ENCODE results near the gene FKBP2. TPM values are rescaled to one million over a fixed set of nuclear protein-coding genes. Genes with fewer than 3 reads are reported as not detected.
A peak's percentile ranks its signal among the peaks of the same experiment; 100 is the strongest.

Gene FKBP2
- total RNA-seq, result 66.0 TPM

GRCh38 chr11:64240435-64241240 lies at the start of gene FKBP2:
FKBP2 (plus strand) TSS chr11:64241095; CDS start chr11:64242388, 1,293 bp downstream.
- no peaks in the 10 kb centered on the region for H3K9me3 ChIP-seq
- TF ChIP-seq POLR2A (IDR thresholded peaks at IDR 0.05) (peak in 1 of 2 donors; percentile 65), POLR2AphosphoS5 (IDR thresholded peaks at IDR 0.05; ENCODE audit: insufficient read depth in 1 of 2, low read depth in 1 of 2) (peak; percentile 85 to 98), CTCF (IDR thresholded peaks at IDR 0.05) (no peak)
- H3K27me3 ChIP-seq, result no peaks in the 10 kb centered on the region
- peaks cover 61% of the 10 kb centered on the region for H3K4me1 ChIP-seq
- H3K27ac ChIP-seq, result peak within 1 kb of the TSS; percentile 100
- intact Hi-C loops (cut with DNase I), result loop anchor here (2.0 kb wide), 1 partner anchor 76 kb away; the partner anchor contains the start of gene TRMT112
- H3K36me3 ChIP-seq, result peaks cover 0 to 30% of the 10 kb centered on the region in 2 donors
- peak in 1 of 2 donors; percentile 99 for DNase-seq (ENCODE audit: extremely low spot score in 2 of 2)
- peak within 1 kb of the TSS; percentile 87 to 99 for H3K4me3 ChIP-seq

DNA sequence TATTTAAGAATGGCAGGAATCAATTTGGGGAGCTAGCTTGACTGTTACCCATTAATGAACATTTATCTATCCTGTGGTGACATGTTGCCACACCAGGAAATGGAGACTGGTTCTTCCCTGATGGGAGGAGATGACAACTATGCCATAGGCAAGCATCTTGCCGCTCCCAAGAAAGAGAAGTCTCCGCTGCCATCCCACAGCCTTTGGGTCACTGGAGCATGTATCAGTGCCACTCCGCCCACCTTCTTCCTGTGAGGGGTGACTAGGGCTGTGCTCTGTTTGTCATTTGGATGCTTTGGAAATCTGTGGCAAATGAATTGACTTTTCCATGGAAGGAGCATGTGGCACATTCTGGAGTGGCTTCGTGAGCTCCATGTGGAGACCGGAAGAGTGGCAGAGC lies 48.5 kb upstream of the FKBP2 start:
- H3K4me1 ChIP-seq, result peaks cover 15% of the 10 kb centered on the region
- H3K27me3 ChIP-seq, result no peaks in the 10 kb centered on the region
- intact Hi-C loops (cut with DNase I), result no loop called here
- H3K4me3 ChIP-seq, result no peak overlapping the region
- H3K27ac ChIP-seq, result no peak overlapping the region
- no peak for TF ChIP-seq POLR2AphosphoS5 (IDR thresholded peaks at IDR 0.05; ENCODE audit: insufficient read depth in 1 of 2, low read depth in 1 of 2)
- TF ChIP-seq POLR2A (IDR thresholded peaks at IDR 0.05), result no peak
- peaks cover 7 to 50% of the 10 kb centered on the region in 2 donors for H3K36me3 ChIP-seq
- no peak for DNase-seq (ENCODE audit: extremely low spot score in 2 of 2)
- H3K9me3 ChIP-seq, result no peaks in the 10 kb centered on the region

DNA sequence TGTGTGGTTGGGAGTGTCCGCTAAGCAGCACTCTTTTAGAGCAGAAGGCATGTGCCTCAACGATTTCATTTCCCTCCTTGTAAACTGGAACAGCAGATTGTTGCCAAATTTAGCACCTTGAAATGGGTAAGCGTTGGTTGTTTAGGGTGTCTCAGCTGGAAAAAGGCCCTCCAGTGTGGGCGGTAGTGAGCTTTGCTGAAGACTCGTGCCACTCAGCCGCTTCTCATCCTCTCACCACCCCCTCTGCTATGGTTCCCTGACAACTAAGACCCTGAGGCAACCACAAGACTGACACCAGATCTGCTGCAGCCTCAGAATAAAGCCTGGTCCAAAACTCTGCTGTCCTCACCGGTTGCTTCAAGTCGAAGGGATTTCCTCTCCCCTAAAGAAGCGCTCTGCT lies 44.3 kb upstream of the FKBP2 start:
- DNase-seq (ENCODE audit: extremely low spot score in 2 of 2), result no peak
- H3K4me3 ChIP-seq, result no peak overlapping the region
- no peaks in the 10 kb centered on the region for H3K9me3 ChIP-seq
- peaks cover 13% of the 10 kb centered on the region for H3K4me1 ChIP-seq
- intact Hi-C loops (cut with DNase I), result no loop called here
- no peak for TF ChIP-seq POLR2AphosphoS5 (IDR thresholded peaks at IDR 0.05; ENCODE audit: insufficient read depth in 1 of 2, low read depth in 1 of 2)
- TF ChIP-seq CTCF (IDR thresholded peaks at IDR 0.05), result no peak
- peaks cover 7 to 86% of the 10 kb centered on the region in 2 donors for H3K36me3 ChIP-seq
- no peaks in the 10 kb centered on the region for H3K27me3 ChIP-seq
- H3K27ac ChIP-seq, result no peak overlapping the region

DNA sequence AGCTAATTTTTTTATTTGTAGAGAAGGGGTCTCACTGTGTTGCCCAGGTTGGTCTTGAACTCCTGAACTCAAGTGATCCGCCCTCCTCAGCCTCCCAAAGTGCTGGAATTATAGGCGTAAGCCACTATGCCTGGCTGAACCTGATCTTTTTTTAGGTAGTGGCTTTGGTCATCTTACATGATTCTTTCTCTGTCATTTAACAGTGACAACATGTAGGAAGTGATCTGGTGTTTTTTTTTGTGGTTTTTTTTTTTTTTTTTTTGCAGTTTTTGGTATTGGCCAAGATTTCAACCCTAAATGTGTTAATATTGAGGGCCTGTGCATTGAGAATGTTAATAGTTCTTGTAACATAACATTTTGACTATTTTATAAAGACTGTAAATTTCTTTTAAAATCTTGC lies 42.4 kb upstream of the FKBP2 start:
- no peak for TF ChIP-seq POLR2A (IDR thresholded peaks at IDR 0.05)
- no peak for TF ChIP-seq POLR2AphosphoS5 (IDR thresholded peaks at IDR 0.05; ENCODE audit: insufficient read depth in 1 of 2, low read depth in 1 of 2)
- no peak for TF ChIP-seq CTCF (IDR thresholded peaks at IDR 0.05)
- Histone ChIP-seq H3K9me3 (no peaks in the 10 kb centered on the region), H3K4me1 (no peaks in the 10 kb centered on the region), H3K27ac (no peak overlapping the region), H3K36me3 (peaks cover 7 to 97% of the 10 kb centered on the region in 2 donors), H3K4me3 (no peak overlapping the region), H3K27me3 (no peaks in the 10 kb centered on the region)
- no peak for DNase-seq (ENCODE audit: extremely low spot score in 2 of 2)
- intact Hi-C loops (cut with DNase I), result no loop called here

DNA sequence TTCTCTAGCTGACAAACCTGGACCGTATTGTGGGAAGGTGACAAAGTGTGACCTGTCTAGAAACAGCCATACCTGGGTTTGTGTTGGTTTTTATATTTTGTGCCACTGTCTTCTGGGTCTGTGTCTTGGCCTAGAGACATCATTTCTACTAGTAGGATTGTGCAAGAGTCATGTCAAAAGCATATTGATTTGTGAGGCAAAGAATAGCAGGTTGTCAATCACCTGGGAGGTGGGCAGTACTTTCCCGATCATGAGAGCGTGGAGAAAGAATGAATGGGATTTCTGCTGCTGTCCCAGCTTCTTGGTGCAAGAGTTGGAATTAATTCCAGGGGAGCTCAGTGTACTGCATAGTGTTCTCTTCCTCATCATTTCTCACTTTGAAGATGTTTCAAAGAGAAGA lies 39.4 kb upstream of the FKBP2 start:
- Histone ChIP-seq H3K36me3 (peaks cover 0 to 73% of the 10 kb centered on the region in 2 donors), H3K27ac (no peak overlapping the region), H3K4me1 (peaks cover 11% of the 10 kb centered on the region), H3K27me3 (no peaks in the 10 kb centered on the region), H3K9me3 (no peaks in the 10 kb centered on the region), H3K4me3 (no peak overlapping the region)
- DNase-seq (ENCODE audit: extremely low spot score in 2 of 2), result no peak
- no peak for TF ChIP-seq POLR2A (IDR thresholded peaks at IDR 0.05)
- TF ChIP-seq CTCF (IDR thresholded peaks at IDR 0.05), result no peak
- TF ChIP-seq POLR2AphosphoS5 (IDR thresholded peaks at IDR 0.05; ENCODE audit: insufficient read depth in 1 of 2, low read depth in 1 of 2), result no peak
- intact Hi-C loops (cut with DNase I), result no loop called here
